ENCODE results near the gene BIRC5. TPM values are rescaled to one million over a fixed set of nuclear protein-coding genes. Genes with fewer than 3 reads are reported as not detected.
A peak's percentile ranks its signal among the peaks of the same experiment; 100 is the strongest.

BIRC5 gene
- total RNA-seq, 4 donors from 2014 or later: 0.27 to 1.6 TPM; not detected in 2

- Histone ChIP-seq H3K4me1 (no peaks in the 10 kb centered on the region), H3K9me3 (no peaks in the 10 kb centered on the region), H3K27me3 (no peaks in the 10 kb centered on the region), H3K4me3 (no peak overlapping the region), H3K36me3 (no peaks in the 10 kb centered on the region), H3K27ac (no peak overlapping the region)
- 88 to 93% methylated on average over 2 to 4 of the region's 4 CpGs for WGBS, 2 donors (ENCODE audit: low coverage in 1 of 2)
- no peak for ATAC-seq
- TF ChIP-seq EP300 (IDR thresholded peaks at IDR 0.05) (no peak), POLR2A (IDR thresholded peaks at IDR 0.05) (no peak), CTCF (IDR thresholded peaks at IDR 0.05) (no peak), POLR2AphosphoS5 (IDR thresholded peaks at IDR 0.05) (no peak)
Measured at GRCh38 chr17:78223061-78223460, 9.0 kb downstream of the BIRC5 start.

- TF ChIP-seq EP300 (IDR thresholded peaks at IDR 0.05) (no peak), POLR2AphosphoS5 (IDR thresholded peaks at IDR 0.05) (no peak), CTCF (IDR thresholded peaks at IDR 0.05) (no peak), POLR2A (IDR thresholded peaks at IDR 0.05) (no peak)
- no peak for ATAC-seq
- Histone ChIP-seq H3K27me3 (no peaks in the 10 kb centered on the region), H3K36me3 (no peaks in the 10 kb centered on the region), H3K27ac (peak overlapping the region in 1 of 4 donors; percentile 20), H3K9me3 (no peaks in the 10 kb centered on the region), H3K4me1 (no peaks in the 10 kb centered on the region), H3K4me3 (no peak overlapping the region)
- WGBS, 2 donors (ENCODE audit: low coverage in 1 of 2): 68 to 91% methylated on average over 3 of the region's 3 CpGs
Measured at GRCh38 chr17:78223765-78224164, 9.7 kb downstream of the BIRC5 start.

DNA sequence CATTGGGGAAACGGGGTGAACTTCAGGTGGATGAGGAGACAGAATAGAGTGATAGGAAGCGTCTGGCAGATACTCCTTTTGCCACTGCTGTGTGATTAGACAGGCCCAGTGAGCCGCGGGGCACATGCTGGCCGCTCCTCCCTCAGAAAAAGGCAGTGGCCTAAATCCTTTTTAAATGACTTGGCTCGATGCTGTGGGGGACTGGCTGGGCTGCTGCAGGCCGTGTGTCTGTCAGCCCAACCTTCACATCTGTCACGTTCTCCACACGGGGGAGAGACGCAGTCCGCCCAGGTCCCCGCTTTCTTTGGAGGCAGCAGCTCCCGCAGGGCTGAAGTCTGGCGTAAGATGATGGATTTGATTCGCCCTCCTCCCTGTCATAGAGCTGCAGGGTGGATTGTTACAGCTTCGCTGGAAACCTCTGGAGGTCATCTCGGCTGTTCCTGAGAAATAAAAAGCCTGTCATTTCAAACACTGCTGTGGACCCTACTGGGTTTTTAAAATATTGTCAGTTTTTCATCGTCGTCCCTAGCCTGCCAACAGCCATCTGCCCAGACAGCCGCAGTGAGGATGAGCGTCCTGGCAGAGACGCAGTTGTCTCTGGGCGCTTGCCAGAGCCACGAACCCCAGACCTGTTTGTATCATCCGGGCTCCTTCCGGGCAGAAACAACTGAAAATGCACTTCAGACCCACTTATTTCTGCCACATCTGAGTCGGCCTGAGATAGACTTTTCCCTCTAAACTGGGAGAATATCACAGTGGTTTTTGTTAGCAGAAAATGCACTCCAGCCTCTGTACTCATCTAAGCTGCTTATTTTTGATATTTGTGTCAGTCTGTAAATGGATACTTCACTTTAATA lies 10.4 kb downstream of the BIRC5 start:
- Histone ChIP-seq H3K4me1 (no peaks in the 10 kb centered on the region), H3K27ac (no peak overlapping the region), H3K36me3 (no peaks in the 10 kb centered on the region), H3K9me3 (no peaks in the 10 kb centered on the region), H3K27me3 (peaks cover under 1% of the 10 kb centered on the region), H3K4me3 (no peak overlapping the region)
- no peak for ATAC-seq
- no peak for TF ChIP-seq POLR2AphosphoS5 (IDR thresholded peaks at IDR 0.05)
- TF ChIP-seq POLR2A (IDR thresholded peaks at IDR 0.05): no peak
- no peak for TF ChIP-seq CTCF (IDR thresholded peaks at IDR 0.05)
- TF ChIP-seq EP300 (IDR thresholded peaks at IDR 0.05): no peak
- WGBS, 2 donors (ENCODE audit: low coverage in 1 of 2): 55 to 83% methylated on average over 9 to 18 of the region's 27 CpGs

DNA sequence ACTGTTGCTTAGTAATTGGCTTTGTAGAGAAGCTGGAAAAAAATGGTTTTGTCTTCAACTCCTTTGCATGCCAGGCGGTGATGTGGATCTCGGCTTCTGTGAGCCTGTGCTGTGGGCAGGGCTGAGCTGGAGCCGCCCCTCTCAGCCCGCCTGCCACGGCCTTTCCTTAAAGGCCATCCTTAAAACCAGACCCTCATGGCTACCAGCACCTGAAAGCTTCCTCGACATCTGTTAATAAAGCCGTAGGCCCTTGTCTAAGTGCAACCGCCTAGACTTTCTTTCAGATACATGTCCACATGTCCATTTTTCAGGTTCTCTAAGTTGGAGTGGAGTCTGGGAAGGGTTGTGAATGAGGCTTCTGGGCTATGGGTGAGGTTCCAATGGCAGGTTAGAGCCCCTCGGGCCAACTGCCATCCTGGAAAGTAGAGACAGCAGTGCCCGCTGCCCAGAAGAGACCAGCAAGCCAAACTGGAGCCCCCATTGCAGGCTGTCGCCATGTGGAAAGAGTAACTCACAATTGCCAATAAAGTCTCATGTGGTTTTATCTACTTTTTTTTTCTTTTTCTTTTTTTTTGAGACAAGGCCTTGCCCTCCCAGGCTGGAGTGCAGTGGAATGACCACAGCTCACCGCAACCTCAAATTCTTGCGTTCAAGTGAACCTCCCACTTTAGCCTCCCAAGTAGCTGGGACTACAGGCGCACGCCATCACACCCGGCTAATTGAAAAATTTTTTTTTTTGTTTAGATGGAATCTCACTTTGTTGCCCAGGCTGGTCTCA lies 11.2 kb downstream of the BIRC5 start:
- Histone ChIP-seq H3K36me3 (no peaks in the 10 kb centered on the region), H3K9me3 (no peaks in the 10 kb centered on the region), H3K27me3 (peaks cover 8% of the 10 kb centered on the region), H3K27ac (no peak overlapping the region), H3K4me1 (no peaks in the 10 kb centered on the region), H3K4me3 (no peak overlapping the region)
- no peak for ATAC-seq
- no peak for TF ChIP-seq POLR2A (IDR thresholded peaks at IDR 0.05)
- TF ChIP-seq POLR2AphosphoS5 (IDR thresholded peaks at IDR 0.05): no peak
- TF ChIP-seq CTCF (IDR thresholded peaks at IDR 0.05): no peak
- TF ChIP-seq EP300 (IDR thresholded peaks at IDR 0.05): no peak
- WGBS, 2 donors (ENCODE audit: low coverage in 1 of 2): 89 to 100% methylated on average over 5 to 11 of the region's 16 CpGs

Data from gastroesophageal sphincter (tissue), 4 donors.